Testis (tissue), 3 donors: ENCODE measurements around the gene KANK2. TPM values are rescaled to one million over a fixed set of nuclear protein-coding genes. Genes with fewer than 3 reads are reported as not detected.

Source experiments
- DNase-seq: peaks from one replicate; pipeline ENCODE4 v3.0.0-alpha.2; 2019
- H3K27ac ChIP-seq, 2 donors: fragments of 200-600 bp; sonication (generic); one replicate each; pipeline ENCODE4 v1.5.1; 2019
- H3K27me3 ChIP-seq: fragments of 200-600 bp; sonication (generic); one replicate; pipeline ENCODE4 v1.5.1; 2019
- H3K36me3 ChIP-seq: fragments of 200-600 bp; sonication (generic); one replicate; pipeline ENCODE4 v1.5.1; 2017; ENCODE audit warnings: low read depth; ENCODE audit errors: missing control alignments
- H3K4me1 ChIP-seq: fragments of 200-600 bp; sonication (generic); one replicate; pipeline ENCODE4 v1.5.1; 2019
- H3K4me3 ChIP-seq, 2 donors: fragments of 200-600 bp; sonication (generic); one replicate each; pipeline ENCODE4 v1.5.1; 2017 to 2019
- H3K9me3 ChIP-seq: fragments of 200-600 bp; sonication (generic); one replicate; pipeline ENCODE4 v1.5.1; 2017
- CTCF ChIP-seq, 3 experiments: fragments of 450-650 bp in 2 of 3; fragments of 200-600 bp in 1 of 3; sonication (generic) in 1 of 3; IDR thresholded peaks; one replicate each; pipeline ENCODE4 v1.5.1; 2016 to 2019; ENCODE audit warnings: antibody characterized with exemption in 3 of 3, mild to moderate bottlenecking in 2 of 3, moderate library complexity in 1 of 3
- POLR2A ChIP-seq: fragments of 450-650 bp; IDR thresholded peaks from one replicate; pipeline ENCODE4 v1.6.1; 2017; ENCODE audit warnings: antibody characterized with exemption, mild to moderate bottlenecking, moderate library complexity
- WGBS, 2 donors: methylation state at CpG; one replicate each; pipeline ENCODE4 v1.1.5; 2018; 5-methylcytosine and 5-hydroxymethylcytosine counted together
- intact Hi-C: fragments of 100-400 bp; cut with DNase I; formaldehyde crosslinking; loops from one replicate; pipeline ENCODE4 v1.15.1; 2023; ENCODE audit warnings: low total_unique reads
- polyA plus RNA-seq: library from polyadenylated mRNA; stranded (reverse); fragments of 350-450 nt; fragmentation: Illumina TruSeq; extraction: RNeasy Lipid Tissue Mini Kit (QIAGEN cat#74804); gene quantifications from one replicate; pipeline ENCODE4 v1.2.3, GENCODE V29; 2014; ENCODE audit warnings: low read depth, low replicate concordance; ENCODE audit not compliant: insufficient read depth
- total RNA-seq, 2 donors: library from RNA; depleted of rRNA; stranded (reverse); fragments of >200 nt; gene quantifications; one replicate each; pipeline ENCODE4 v1.2.3, GENCODE V29; 2016

The KANK2 gene
- total and polyA plus RNA-seq, 3 donors from 2014 or later, result 77.7 to 161 (median 98.9) TPM

DNA sequence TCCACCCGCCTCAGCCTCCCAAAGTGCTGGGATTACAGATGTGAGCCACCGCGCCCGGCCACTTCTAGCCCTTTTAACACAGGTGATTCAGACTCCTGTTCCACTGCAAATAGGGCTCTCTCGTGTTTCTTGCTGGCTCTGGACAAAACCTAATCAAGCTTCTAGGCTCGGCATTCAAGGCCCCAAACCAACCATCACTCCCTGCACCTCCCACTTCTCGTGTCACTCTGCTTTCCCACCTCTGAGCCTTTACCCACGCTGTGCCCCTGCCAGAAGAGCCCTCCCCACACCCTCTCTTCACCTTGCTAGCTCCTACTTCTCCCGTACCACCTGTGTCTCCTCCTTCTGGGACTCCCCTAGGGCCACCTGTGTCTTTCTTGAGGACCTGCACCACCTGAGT is 19.8 kb downstream of the KANK2 start:
- no peaks in the 10 kb centered on the region for H3K9me3 ChIP-seq
- WGBS, 2 donors, result 93 to 94% methylated on average over 9 of the region's 9 CpGs
- no peak overlapping the region for H3K27ac ChIP-seq
- intact Hi-C loops, result no loop called here
- H3K27me3 ChIP-seq, result no peaks in the 10 kb centered on the region
- TF ChIP-seq POLR2A (no peak), CTCF (IDR thresholded peaks at IDR 0.05) (no peak)
- no peak for DNase-seq
- H3K4me1 ChIP-seq, result peaks cover 8% of the 10 kb centered on the region
- no peaks in the 10 kb centered on the region for H3K36me3 ChIP-seq
- H3K4me3 ChIP-seq, result no peak overlapping the region

- WGBS, 2 donors, result 85 to 93% methylated on average over 18 of the region's 18 CpGs
- intact Hi-C loops, result no loop called here
- TF ChIP-seq CTCF (IDR thresholded peaks at IDR 0.05) (no peak), POLR2A (no peak)
- DNase-seq, result no peak
- Histone ChIP-seq H3K36me3 (no peaks in the 10 kb centered on the region), H3K27me3 (no peaks in the 10 kb centered on the region), H3K9me3 (no peaks in the 10 kb centered on the region), H3K4me3 (no peak overlapping the region), H3K4me1 (peaks cover 8% of the 10 kb centered on the region), H3K27ac (no peak overlapping the region)
Observed at GRCh38 chr19:11176466-11177193, 20.7 kb downstream of the KANK2 start.

GRCh38 chr19:11175920-11176319 is 21.4 kb downstream of the KANK2 start:
- H3K27me3 ChIP-seq, result no peaks in the 10 kb centered on the region
- no peak overlapping the region for H3K4me3 ChIP-seq
- H3K9me3 ChIP-seq, result no peaks in the 10 kb centered on the region
- intact Hi-C loops, result no loop called here
- 87 to 88% methylated on average over 7 of the region's 7 CpGs for WGBS, 2 donors
- TF ChIP-seq POLR2A (no peak), CTCF (IDR thresholded peaks at IDR 0.05) (no peak)
- no peaks in the 10 kb centered on the region for H3K36me3 ChIP-seq
- no peak overlapping the region for H3K27ac ChIP-seq
- DNase-seq, result no peak
- peaks cover 8% of the 10 kb centered on the region for H3K4me1 ChIP-seq

- Histone ChIP-seq H3K4me3 (no peak overlapping the region), H3K36me3 (no peaks in the 10 kb centered on the region), H3K9me3 (no peaks in the 10 kb centered on the region), H3K4me1 (peaks cover 2% of the 10 kb centered on the region), H3K27me3 (no peaks in the 10 kb centered on the region), H3K27ac (no peak overlapping the region)
- 97 to 99% methylated on average over 26 to 27 of the region's 27 CpGs for WGBS, 2 donors
- no peak for DNase-seq
- intact Hi-C loops, result no loop called here
- TF ChIP-seq CTCF (IDR thresholded peaks at IDR 0.05) (no peak), POLR2A (no peak)
Observed at GRCh38 chr19:11174336-11174735, 23.0 kb downstream of the KANK2 start.
